ENCODE data around the gene TAPT1. TPM values are rescaled to one million over a fixed set of nuclear protein-coding genes. Genes with fewer than 3 reads are reported as not detected.

TAPT1 gene
- total RNA-seq, 1 experiment from 2014 or later = 11.1 TPM

DNA sequence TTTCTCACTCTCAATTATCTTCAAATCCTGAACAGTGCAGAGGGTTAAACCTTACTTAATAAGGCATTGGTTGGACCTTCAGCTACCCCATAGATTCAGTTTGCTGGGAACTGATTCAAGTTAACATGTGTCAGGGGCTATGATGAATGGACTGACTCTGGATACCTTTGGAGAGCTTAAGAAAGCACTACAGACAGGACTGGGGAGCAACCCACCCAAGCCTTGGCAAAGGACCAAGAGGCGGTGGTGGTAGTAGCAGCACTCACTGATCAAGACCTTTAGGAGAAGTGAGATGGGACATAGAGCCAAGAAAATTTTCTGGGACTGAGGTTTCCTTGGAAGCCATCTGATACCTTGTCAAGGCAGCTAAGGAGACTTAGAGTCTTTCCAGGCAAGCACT lies 43.0 kb upstream of the TAPT1 start:
- no peaks in the 10 kb centered on the region for H3K23me2 ChIP-seq (ENCODE audit: insufficient read length, low read depth, low read length, poor library complexity, severe bottlenecking)
- H3T11ph ChIP-seq (ENCODE audit: low read length) = no peak overlapping the region
- no peak overlapping the region for H2AFZ ChIP-seq (ENCODE audit: low read length)
- TF ChIP-seq, protein P1, sequence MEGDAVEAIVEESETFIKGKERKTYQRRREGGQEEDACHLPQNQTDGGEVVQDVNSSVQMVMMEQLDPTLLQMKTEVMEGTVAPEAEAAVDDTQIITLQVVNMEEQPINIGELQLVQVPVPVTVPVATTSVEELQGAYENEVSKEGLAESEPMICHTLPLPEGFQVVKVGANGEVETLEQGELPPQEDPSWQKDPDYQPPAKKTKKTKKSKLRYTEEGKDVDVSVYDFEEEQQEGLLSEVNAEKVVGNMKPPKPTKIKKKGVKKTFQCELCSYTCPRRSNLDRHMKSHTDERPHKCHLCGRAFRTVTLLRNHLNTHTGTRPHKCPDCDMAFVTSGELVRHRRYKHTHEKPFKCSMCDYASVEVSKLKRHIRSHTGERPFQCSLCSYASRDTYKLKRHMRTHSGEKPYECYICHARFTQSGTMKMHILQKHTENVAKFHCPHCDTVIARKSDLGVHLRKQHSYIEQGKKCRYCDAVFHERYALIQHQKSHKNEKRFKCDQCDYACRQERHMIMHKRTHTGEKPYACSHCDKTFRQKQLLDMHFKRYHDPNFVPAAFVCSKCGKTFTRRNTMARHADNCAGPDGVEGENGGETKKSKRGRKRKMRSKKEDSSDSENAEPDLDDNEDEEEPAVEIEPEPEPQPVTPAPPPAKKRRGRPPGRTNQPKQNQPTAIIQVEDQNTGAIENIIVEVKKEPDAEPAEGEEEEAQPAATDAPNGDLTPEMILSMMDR (conservative IDR thresholded peaks at IDR 0.05) = no peak
- no peaks in the 10 kb centered on the region for H3K79me2 ChIP-seq (ENCODE audit: insufficient read depth, low read length)
- H3K27ac Mint-ChIP-seq = no peak overlapping the region
- no CpG with 5 or more reads among the region's 1 CpG for WGBS (ENCODE audit: extremely low coverage, insufficient read length, low lambda C conversion rate)
- no peaks in the 10 kb centered on the region; a peak in 1 of 7 replicates for H3K36me3 Mint-ChIP-seq (ENCODE audit: insufficient read depth in 1 of 3, low read depth in 3 of 3)
- no peak overlapping the region for H3K4me2 ChIP-seq (ENCODE audit: insufficient read depth, insufficient read length, low read length)
- no peaks in the 10 kb centered on the region; the same call in 1 of the 2 replicates for H3K27me3 Mint-ChIP-seq (ENCODE audit: low read depth)
- no peak overlapping the region for H2BK5ac ChIP-seq (ENCODE audit: insufficient read length, low read length)
- H2BK15ac ChIP-seq (ENCODE audit: low read depth, low read length) = no peak overlapping the region
- H2AK5ac ChIP-seq (ENCODE audit: insufficient read length, low read length) = no peak overlapping the region
- no peak overlapping the region for H3K23ac ChIP-seq (ENCODE audit: insufficient read length, low read depth, low read length)
- H2BK20ac ChIP-seq (ENCODE audit: low read depth, low read length, poor library complexity, severe bottlenecking) = no peak overlapping the region
- H4K8ac ChIP-seq (replicated peaks; ENCODE audit: insufficient read length, low read depth, low read length) = no peak overlapping the region
- H4K91ac ChIP-seq (ENCODE audit: insufficient read length, low read depth, low read length) = no peak overlapping the region
- H4K5ac ChIP-seq (ENCODE audit: insufficient read length, low read depth, low read length) = no peak overlapping the region
- peaks cover 0 to 2% of the 10 kb centered on the region in 2 experiments; a peak in 1 of 4 replicates for H3K4me1 Mint-ChIP-seq
- H3K18ac ChIP-seq (ENCODE audit: insufficient read length, low read depth, low read length) = no peak overlapping the region
- no peak overlapping the region for H3K4me3 Mint-ChIP-seq
- no peak overlapping the region for H2BK120ac ChIP-seq (ENCODE audit: low read depth, low read length, poor library complexity, severe bottlenecking)
- no peaks in the 10 kb centered on the region for H3K9me3 ChIP-seq (ENCODE audit: control insufficient read depth, low read depth, low read length)
- H3K79me1 ChIP-seq (ENCODE audit: insufficient read depth, low read depth, low read length, poor library complexity, severe bottlenecking) = no peaks in the 10 kb centered on the region
- H3K56ac ChIP-seq (ENCODE audit: insufficient read length, low read depth, low read length) = no peak overlapping the region
- H3K4ac ChIP-seq (ENCODE audit: low read depth, low read length) = no peak overlapping the region
- no peak overlapping the region for H3K9ac ChIP-seq (ENCODE audit: extremely low read depth, insufficient read length, low read length)
- H3K9me3 Mint-ChIP-seq = no peaks in the 10 kb centered on the region
- no peaks in the 10 kb centered on the region for H3K27me3 ChIP-seq (ENCODE audit: insufficient read depth, low read length)
- no peak for DNase-seq
- no peak overlapping the region for H3K14ac ChIP-seq (ENCODE audit: insufficient read depth, low read length)
- H3K27ac ChIP-seq (ENCODE audit: insufficient read length, low read depth, low read length) = no peak overlapping the region
- H4K20me1 ChIP-seq (ENCODE audit: control insufficient read depth, insufficient read depth, insufficient read length) = no peaks in the 10 kb centered on the region
- no peaks in the 10 kb centered on the region for H3K4me1 ChIP-seq (ENCODE audit: insufficient read depth, low read length)
- H2BK12ac ChIP-seq (ENCODE audit: insufficient read length, low read depth, low read length) = no peak overlapping the region
